ENCODE data around the gene SLC25A11.

The SLC25A11 gene

DNA sequence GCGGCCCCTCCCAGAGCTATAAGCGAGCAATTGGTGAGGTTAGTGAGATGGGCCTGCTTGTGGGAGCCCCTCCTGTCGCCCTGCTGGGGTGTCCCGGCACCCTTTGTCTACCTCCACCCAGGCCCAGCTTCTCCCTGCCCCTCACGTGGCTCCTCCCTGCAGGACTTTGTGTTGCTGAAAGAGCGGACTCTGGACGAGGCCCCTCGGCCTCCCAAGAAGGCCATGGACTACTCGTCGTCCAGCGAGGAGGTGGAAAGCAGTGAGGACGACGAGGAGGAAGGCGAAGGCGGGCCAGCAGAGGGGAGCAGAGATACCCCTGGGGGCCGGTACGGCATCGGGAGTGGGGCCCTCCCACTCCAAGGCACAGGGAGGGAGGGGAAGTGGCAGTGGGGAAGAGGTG, 46.6 kb downstream of the SLC25A11 start:
- DNase-seq: no peak

DNA sequence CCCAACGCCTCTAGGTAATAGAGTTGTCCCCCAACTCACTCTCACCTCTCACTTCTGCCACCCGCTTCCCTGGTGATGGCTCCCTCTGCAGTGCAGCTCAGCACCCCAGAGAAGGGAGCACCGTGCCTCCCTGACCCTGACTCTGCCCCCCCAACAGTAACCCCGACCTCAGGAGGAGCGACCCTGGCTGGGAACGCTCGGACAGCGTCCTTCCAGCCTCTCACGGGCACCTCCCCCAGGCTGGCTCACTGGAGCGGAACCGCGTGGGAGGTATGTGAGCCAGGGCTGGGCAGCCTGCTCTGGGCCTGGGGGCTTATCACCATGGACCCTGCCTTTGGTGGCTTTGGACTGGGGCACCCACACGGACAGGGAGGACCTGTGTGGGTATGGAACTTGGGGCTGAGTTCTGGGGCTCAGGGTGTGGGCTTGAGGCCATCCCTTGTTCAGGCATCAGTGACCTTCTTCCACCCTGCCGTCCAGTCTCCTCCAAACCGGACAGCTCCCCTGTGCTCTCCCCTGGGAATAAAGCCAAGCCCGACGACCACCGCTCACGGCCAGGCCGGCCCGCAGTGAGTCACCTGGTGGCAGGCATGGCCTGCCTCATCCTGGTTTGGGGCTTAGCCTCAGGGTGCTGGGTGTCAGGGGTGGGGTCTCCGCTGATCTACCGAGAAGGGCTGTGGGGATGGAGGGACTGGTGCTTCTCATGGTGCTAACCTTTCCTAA, 47.2 kb downstream of the SLC25A11 start:
- no peak for DNase-seq

DNA sequence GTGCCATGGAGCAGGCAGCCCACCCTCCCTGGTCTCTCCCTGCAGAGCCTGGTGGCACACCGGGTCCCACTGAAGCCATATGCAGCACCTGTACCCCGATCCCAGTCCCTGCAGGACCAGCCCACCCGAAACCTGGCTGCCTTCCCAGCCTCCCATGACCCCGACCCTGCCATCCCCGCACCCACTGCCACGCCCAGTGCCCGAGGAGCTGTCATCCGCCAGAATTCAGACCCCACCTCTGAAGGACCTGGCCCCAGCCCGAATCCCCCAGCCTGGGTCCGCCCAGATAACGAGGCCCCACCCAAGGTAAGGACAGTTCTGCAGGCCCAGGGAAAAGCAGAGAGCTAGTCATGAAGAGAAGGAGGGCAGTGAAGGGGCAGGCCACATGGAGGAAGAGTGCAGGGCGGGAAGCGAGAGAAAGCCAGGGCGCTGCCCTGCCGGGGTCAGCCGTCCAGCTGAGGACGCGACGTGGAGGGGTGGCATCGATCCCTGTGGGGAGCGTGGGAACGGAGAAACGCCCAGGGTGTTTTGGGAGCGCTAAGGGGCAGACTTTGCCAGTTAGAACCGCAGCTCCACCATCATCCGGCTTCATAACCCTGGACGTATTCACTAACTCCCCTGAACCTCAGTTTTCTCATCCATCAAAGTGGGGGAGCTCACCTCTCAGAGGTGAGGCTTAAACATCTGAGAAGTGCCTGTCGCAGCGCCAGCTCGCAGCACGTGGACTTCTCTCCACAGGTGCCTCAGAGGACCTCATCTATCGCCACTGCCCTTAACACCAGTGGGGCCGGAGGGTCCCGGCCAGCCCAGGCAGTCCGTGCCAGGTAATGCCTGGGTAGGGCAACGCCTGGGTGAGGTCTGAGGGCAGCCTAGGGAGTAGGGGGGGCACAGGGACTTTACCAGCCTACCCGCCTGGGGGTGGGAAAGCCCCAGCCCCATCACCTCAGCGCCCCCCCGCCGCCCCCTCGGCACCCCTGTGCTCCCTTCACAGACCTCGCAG, 48.1 kb downstream of the SLC25A11 start:
- no peak for DNase-seq

DNA sequence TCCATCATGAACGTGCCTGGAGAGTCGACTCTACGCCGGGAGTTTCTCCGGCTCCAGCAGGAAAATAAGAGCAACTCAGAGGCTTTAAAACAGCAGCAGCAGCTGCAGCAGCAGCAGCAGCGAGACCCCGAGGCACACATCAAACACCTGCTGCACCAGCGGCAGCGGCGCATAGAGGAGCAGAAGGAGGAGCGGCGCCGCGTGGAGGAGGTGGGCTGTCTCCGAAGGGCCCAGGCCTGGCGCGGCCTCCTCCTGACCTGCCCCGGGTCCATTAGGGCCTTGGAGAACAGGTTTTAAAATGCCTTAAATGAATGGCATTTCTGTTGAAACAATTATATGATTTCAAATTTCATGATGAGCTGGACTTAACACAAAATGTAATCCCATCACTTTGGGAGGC, 52.3 kb downstream of the SLC25A11 start:
- DNase-seq: no peak
